ENCODE data around the gene SOWAHA. TPM values are rescaled to one million over a fixed set of nuclear protein-coding genes. Genes with fewer than 3 reads are reported as not detected.

Gene SOWAHA
- total RNA-seq, 2 donors from 2014 or later, result not detected

DNA sequence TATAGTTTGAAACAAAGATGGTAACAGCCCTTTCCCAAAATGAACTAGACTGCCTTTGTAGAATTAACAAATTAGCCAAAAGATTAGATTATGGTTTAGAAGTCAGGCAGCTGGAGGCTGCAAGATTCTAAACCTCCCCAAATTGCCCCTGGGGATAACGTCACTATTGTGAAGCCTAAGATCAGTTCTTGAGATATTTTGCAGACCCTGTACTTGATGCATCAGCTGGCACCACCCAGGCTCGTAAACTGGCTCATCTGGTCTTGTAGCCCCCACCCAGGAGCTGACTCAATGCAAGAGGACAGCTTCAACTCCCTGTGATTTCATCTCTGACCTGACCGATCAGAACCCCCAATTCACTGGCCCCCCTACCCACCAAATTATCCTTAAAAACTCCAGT is 4.2 kb upstream of the SOWAHA start:
- no peaks in the 10 kb centered on the region for H3K36me3 Mint-ChIP-seq (ENCODE audit: low read depth)
- no peak overlapping the region for H3K27ac Mint-ChIP-seq
- H3K4me3 Mint-ChIP-seq, result no peak overlapping the region
- H3K4me1 Mint-ChIP-seq, result no peaks in the 10 kb centered on the region
- ATAC-seq (replicated peaks), result no peak
- no peaks in the 10 kb centered on the region for H3K9me3 Mint-ChIP-seq
- peaks cover 48% of the 10 kb centered on the region for H3K27me3 Mint-ChIP-seq

- Mint-ChIP-seq H3K9me3 (no peaks in the 10 kb centered on the region), H3K27ac (no peak overlapping the region), H3K4me3 (no peak overlapping the region), H3K27me3 (peaks cover 39% of the 10 kb centered on the region), H3K36me3 (ENCODE audit: low read depth) (no peaks in the 10 kb centered on the region), H3K4me1 (no peaks in the 10 kb centered on the region)
- ATAC-seq (replicated peaks), result no peak
Measured at GRCh38 chr5:132810605-132811004, 2.5 kb upstream of the SOWAHA start.

- no peak overlapping the region for H3K27ac Mint-ChIP-seq
- peak overlapping the region; percentile 42 for H3K4me3 Mint-ChIP-seq
- H3K27me3 Mint-ChIP-seq, result peaks cover 39% of the 10 kb centered on the region
Measured at GRCh38 chr5:132812123-132812765, 858 bp upstream of the SOWAHA start.

DNA sequence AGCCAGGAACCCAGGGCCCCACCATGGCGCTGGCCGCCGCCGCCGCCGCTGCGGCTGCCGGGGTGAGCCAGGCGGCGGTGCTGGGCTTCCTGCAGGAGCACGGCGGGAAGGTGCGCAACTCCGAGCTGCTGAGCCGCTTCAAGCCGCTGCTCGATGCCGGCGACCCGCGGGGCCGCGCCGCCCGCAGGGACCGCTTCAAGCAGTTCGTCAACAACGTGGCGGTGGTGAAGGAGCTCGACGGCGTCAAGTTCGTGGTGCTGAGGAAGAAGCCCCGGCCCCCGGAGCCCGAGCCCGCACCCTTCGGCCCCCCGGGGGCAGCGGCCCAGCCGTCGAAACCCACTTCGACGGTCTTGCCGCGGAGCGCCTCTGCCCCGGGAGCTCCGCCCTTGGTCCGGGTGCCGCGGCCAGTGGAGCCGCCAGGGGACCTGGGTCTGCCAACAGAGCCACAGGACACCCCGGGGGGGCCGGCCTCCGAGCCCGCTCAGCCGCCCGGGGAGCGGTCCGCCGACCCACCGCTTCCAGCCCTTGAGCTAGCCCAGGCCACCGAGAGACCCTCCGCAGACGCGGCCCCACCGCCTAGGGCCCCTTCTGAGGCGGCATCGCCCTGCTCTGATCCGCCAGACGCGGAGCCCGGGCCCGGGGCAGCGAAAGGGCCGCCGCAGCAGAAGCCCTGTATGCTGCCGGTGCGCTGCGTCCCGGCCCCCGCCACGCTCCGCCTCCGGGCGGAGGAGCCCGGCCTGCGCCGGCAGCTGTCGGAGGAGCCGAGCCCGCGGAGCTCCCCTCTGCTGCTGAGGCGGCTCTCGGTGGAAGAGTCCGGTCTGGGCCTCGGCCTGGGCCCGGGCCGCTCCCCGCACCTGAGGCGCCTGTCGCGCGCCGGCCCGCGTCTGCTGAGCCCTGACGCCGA is 749 bp downstream of the SOWAHA start:
- no peak overlapping the region for H3K4me3 Mint-ChIP-seq
- ATAC-seq (replicated peaks), result peak; percentile 47
- H3K9me3 Mint-ChIP-seq, result no peaks in the 10 kb centered on the region
- no peaks in the 10 kb centered on the region for H3K36me3 Mint-ChIP-seq (ENCODE audit: low read depth)
- H3K27me3 Mint-ChIP-seq, result peaks cover 35% of the 10 kb centered on the region
- no peak overlapping the region for H3K27ac Mint-ChIP-seq
- no peaks in the 10 kb centered on the region for H3K4me1 Mint-ChIP-seq

More at GRCh38 chr5:132812123-132812765, 858 bp upstream of the SOWAHA start:
- Mint-ChIP-seq H3K36me3 (ENCODE audit: low read depth) (no peaks in the 10 kb centered on the region), H3K9me3 (no peaks in the 10 kb centered on the region), H3K4me1 (no peaks in the 10 kb centered on the region)
- ATAC-seq (replicated peaks), result no peak

- H3K27me3 Mint-ChIP-seq, result peaks cover 36% of the 10 kb centered on the region
- H3K9me3 Mint-ChIP-seq, result no peaks in the 10 kb centered on the region
- H3K4me1 Mint-ChIP-seq, result peaks cover 5% of the 10 kb centered on the region
- no peaks in the 10 kb centered on the region for H3K36me3 Mint-ChIP-seq (ENCODE audit: low read depth)
- peak overlapping the region; percentile 52 for H3K4me3 Mint-ChIP-seq
- H3K27ac Mint-ChIP-seq, result no peak overlapping the region
- ATAC-seq (replicated peaks), result no peak
Measured at GRCh38 chr5:132814503-132815294, 1.6 kb downstream of the SOWAHA start.

DNA sequence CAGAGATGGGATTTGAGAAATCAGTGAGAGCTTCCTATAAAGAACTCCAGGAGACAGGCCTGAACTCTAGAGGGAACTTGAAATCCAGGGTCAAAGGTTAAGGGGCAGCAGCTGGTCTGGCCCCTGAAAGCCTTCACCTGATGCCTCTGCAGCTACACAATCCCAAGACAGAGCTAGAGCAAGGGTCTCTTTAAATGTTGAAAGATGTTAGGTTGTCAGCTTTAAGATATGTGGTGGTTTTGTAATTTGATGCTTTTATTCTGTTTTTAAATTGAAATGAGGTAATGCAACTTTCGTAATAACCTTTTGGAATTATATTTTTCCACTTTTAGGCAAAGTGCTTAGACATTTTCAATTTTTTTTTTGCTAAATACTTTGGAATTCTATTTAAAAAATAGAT is 2.4 kb downstream of the SOWAHA start:
- H3K36me3 Mint-ChIP-seq (ENCODE audit: low read depth), result no peaks in the 10 kb centered on the region
- no peak for ATAC-seq (replicated peaks)
- peak overlapping the region; percentile 52 for H3K4me3 Mint-ChIP-seq
- H3K9me3 Mint-ChIP-seq, result no peaks in the 10 kb centered on the region
- H3K27ac Mint-ChIP-seq, result no peak overlapping the region
- peaks cover 10% of the 10 kb centered on the region for H3K4me1 Mint-ChIP-seq
- peaks cover 34% of the 10 kb centered on the region for H3K27me3 Mint-ChIP-seq

DNA sequence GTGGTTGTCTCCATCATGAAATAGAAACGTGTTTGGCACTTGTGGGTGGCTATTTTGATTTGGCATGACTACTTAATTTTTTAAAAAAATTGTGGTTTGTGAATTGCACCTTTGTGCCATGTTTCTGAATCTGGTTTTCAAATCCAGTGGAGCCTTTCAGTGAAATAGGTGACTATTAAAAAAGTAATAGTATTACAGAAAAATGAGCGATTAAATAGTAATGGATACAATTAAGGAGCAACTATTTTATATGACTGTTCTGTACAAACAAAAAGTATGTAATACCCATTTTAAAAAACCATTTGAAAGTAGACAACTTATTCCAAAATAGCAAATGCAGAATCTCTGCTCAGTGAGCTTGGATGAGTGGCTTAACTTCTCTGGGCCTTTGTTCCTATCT is 3.0 kb downstream of the SOWAHA start:
- Mint-ChIP-seq H3K4me3 (no peak overlapping the region), H3K27me3 (peaks cover 28% of the 10 kb centered on the region), H3K36me3 (ENCODE audit: low read depth) (no peaks in the 10 kb centered on the region), H3K4me1 (peaks cover 10% of the 10 kb centered on the region), H3K9me3 (no peaks in the 10 kb centered on the region), H3K27ac (no peak overlapping the region)
- ATAC-seq (replicated peaks), result no peak

- peaks cover 23% of the 10 kb centered on the region for H3K27me3 Mint-ChIP-seq
- no peak overlapping the region for H3K4me3 Mint-ChIP-seq
- no peak for ATAC-seq (replicated peaks)
- peaks cover 10% of the 10 kb centered on the region for H3K4me1 Mint-ChIP-seq
- H3K9me3 Mint-ChIP-seq, result no peaks in the 10 kb centered on the region
- H3K36me3 Mint-ChIP-seq (ENCODE audit: low read depth), result no peaks in the 10 kb centered on the region
- no peak overlapping the region for H3K27ac Mint-ChIP-seq
Measured at GRCh38 chr5:132816554-132816953, 3.5 kb downstream of the SOWAHA start.

GRCh38 chr5:132817011-132817410 is 3.9 kb downstream of the SOWAHA start:
- no peaks in the 10 kb centered on the region for H3K9me3 Mint-ChIP-seq
- H3K27ac Mint-ChIP-seq, result no peak overlapping the region
- peaks cover 21% of the 10 kb centered on the region for H3K27me3 Mint-ChIP-seq
- H3K4me1 Mint-ChIP-seq, result peaks cover 10% of the 10 kb centered on the region
- no peak overlapping the region for H3K4me3 Mint-ChIP-seq
- H3K36me3 Mint-ChIP-seq (ENCODE audit: low read depth), result no peaks in the 10 kb centered on the region
- no peak for ATAC-seq (replicated peaks)

GRCh38 chr5:132819468-132819867 is 6.4 kb downstream of the SOWAHA start:
- Mint-ChIP-seq H3K27me3 (peaks cover 11% of the 10 kb centered on the region), H3K27ac (no peak overlapping the region), H3K36me3 (ENCODE audit: low read depth) (no peaks in the 10 kb centered on the region), H3K4me3 (peak overlapping the region; percentile 19), H3K9me3 (no peaks in the 10 kb centered on the region), H3K4me1 (peaks cover 10% of the 10 kb centered on the region)
- ATAC-seq (replicated peaks), result no peak

DNA sequence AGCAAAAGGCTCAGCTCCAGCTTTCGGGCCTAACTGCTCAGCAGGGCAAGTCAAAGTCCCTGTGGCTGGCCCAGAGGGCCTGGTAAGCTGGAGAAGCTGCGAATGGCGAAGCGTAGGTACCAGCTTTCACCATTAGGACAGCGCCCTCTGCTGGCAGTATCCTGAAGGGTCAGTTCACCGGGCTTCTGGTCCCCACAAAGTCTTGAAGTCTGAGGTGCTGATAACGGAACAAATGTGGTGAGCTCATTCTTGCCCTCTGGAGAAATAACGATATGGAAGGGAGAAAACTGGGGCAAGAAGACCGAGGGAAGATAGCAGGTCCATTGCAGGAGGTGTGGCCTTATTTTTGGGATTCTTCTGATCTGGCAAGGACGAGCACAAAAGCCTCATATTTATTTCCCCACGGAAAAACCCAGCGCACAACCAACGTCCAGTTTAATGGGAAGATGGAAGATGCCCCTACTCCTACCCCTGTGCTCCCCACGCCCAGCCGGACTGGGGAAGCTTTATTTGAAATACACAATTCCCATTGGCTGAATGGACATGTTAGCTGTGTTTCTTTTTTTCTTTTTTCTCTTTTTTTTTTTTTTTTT is 7.2 kb downstream of the SOWAHA start:
- Mint-ChIP-seq H3K36me3 (ENCODE audit: low read depth) (no peaks in the 10 kb centered on the region), H3K27ac (no peak overlapping the region), H3K9me3 (no peaks in the 10 kb centered on the region), H3K4me1 (peaks cover 10% of the 10 kb centered on the region), H3K4me3 (no peak overlapping the region), H3K27me3 (peaks cover 14% of the 10 kb centered on the region)
- ATAC-seq (replicated peaks), result peak; percentile 96

GRCh38 chr5:132821350-132821749 is 8.2 kb downstream of the SOWAHA start:
- peaks cover 10% of the 10 kb centered on the region for H3K4me1 Mint-ChIP-seq
- H3K36me3 Mint-ChIP-seq (ENCODE audit: low read depth), result no peaks in the 10 kb centered on the region
- H3K27ac Mint-ChIP-seq, result no peak overlapping the region
- peaks cover 15% of the 10 kb centered on the region for H3K27me3 Mint-ChIP-seq
- no peak overlapping the region for H3K4me3 Mint-ChIP-seq
- no peaks in the 10 kb centered on the region for H3K9me3 Mint-ChIP-seq
- ATAC-seq (replicated peaks), result no peak

- ATAC-seq (replicated peaks), result no peak
- no peak overlapping the region for H3K4me3 Mint-ChIP-seq
- H3K4me1 Mint-ChIP-seq, result peaks cover 10% of the 10 kb centered on the region
- no peak overlapping the region for H3K27ac Mint-ChIP-seq
- H3K27me3 Mint-ChIP-seq, result peaks cover 20% of the 10 kb centered on the region
- H3K36me3 Mint-ChIP-seq (ENCODE audit: low read depth), result no peaks in the 10 kb centered on the region
- H3K9me3 Mint-ChIP-seq, result no peaks in the 10 kb centered on the region
Measured at GRCh38 chr5:132821791-132822190, 8.7 kb downstream of the SOWAHA start.
